BJ (cell line): Measurements from ENCODE around the gene TP53AIP1. TPM values are rescaled to one million over a fixed set of nuclear protein-coding genes. Genes with fewer than 3 reads are reported as not detected.

Source experiments
- CTCF ChIA-PET: fragments of 350-600 bp; formaldehyde crosslinking; extraction: SDS; loops from one replicate; lab custom pipeline; 2021; ENCODE audit warnings: antibody characterized with exemption, inconsistent platforms; lab: Yijun Ruan, JAX
- POLR2A ChIA-PET: fragments of 300-600 bp; sonication (Branson Sonifier 250); formaldehyde crosslinking; extraction: SDS; loops from one replicate; lab custom pipeline; 2021; ENCODE audit warnings: antibody characterized with exemption; lab: Charles Lee
- DNase-seq: peaks from one replicate; pipeline ENCODE4 v3.0.0-alpha.2; 2011; ENCODE audit warnings: low read depth
- H3K27me3 ChIP-seq: 2 replicates; pipeline ENCODE4 v1.6.0; 2011; ENCODE audit warnings: low read length; ENCODE audit not compliant: control insufficient read depth, insufficient read depth
- H3K36me3 ChIP-seq: 2 replicates; pipeline ENCODE4 v1.5.1; 2011; ENCODE audit warnings: low read length; ENCODE audit not compliant: control insufficient read depth, insufficient read depth
- H3K4me3 ChIP-seq: 2 replicates; pipeline ENCODE4 v1.5.1; 2011; ENCODE audit warnings: low read depth, mild to moderate bottlenecking, control low read depth, low read length
- CTCF ChIP-seq: IDR thresholded peaks from 2 replicates; pipeline ENCODE4 v1.5.1; 2011; ENCODE audit warnings: low read depth, mild to moderate bottlenecking, control low read depth, inconsistent platforms, low read length, moderate library complexity; ENCODE audit not compliant: insufficient read depth
- polyA plus RNA-seq: library from polyadenylated mRNA; depleted of rRNA; stranded (reverse); fragments of >200 nt; gene quantifications from 2 replicates; pipeline ENCODE4 v1.2.3, GENCODE V29; 2011

TP53AIP1 gene
- polyA plus RNA-seq, 1 experiment = not detected

- Histone ChIP-seq H3K36me3 (peaks cover 3% of the 10 kb centered on the region; the same call in 1 of the 2 replicates), H3K27me3 (no peaks in the 10 kb centered on the region), H3K4me3 (no peak overlapping the region)
- CTCF ChIA-PET = interaction anchor here (1.2 to 3.4 kb wide), 2 partner anchors 79 to 807 kb away, joined by 7 to 10 read pairs; no protein-coding TSS in a partner anchor
- no peak for DNase-seq
- no peak for TF ChIP-seq CTCF
- POLR2A ChIA-PET = no interaction called here
These were observed 21.8 kb upstream of the TP53AIP1 start for GRCh38 chr11:128964463-128964930.

GRCh38 chr11:128963744-128964325 lies 21.2 kb upstream of the TP53AIP1 start:
- TF ChIP-seq CTCF = no peak
- Histone ChIP-seq H3K4me3 (no peak overlapping the region), H3K27me3 (no peaks in the 10 kb centered on the region), H3K36me3 (no peaks in the 10 kb centered on the region)
- ChIA-PET CTCF (interaction anchor here (1.2 to 3.4 kb wide), 3 partner anchors 79 to 806 kb away, joined by 7 to 17 read pairs (median 10); no protein-coding TSS in a partner anchor), POLR2A (no interaction called here)
- DNase-seq = no peak

- DNase-seq = no peak
- Histone ChIP-seq H3K4me3 (no peak overlapping the region), H3K36me3 (no peaks in the 10 kb centered on the region), H3K27me3 (peaks cover 1% of the 10 kb centered on the region; the same call in 1 of the 2 replicates)
- ChIA-PET POLR2A (no interaction called here), CTCF (interaction anchor here (0.7 to 3.4 kb wide), 4 partner anchors 77 to 805 kb away, joined by 3 to 17 read pairs (median 6); no protein-coding TSS in a partner anchor)
- TF ChIP-seq CTCF = no peak
These were observed 20.2 kb upstream of the TP53AIP1 start for GRCh38 chr11:128962896-128963295.

- Histone ChIP-seq H3K4me3 (no peak overlapping the region), H3K27me3 (peaks cover 1% of the 10 kb centered on the region), H3K36me3 (no peaks in the 10 kb centered on the region)
- no peak for DNase-seq
- POLR2A ChIA-PET = no interaction called here
- CTCF ChIA-PET = interaction anchor here (1.0 to 2.2 kb wide), 2 partner anchors 75 to 77 kb away, joined by 3 to 17 read pairs; no protein-coding TSS in a partner anchor
- TF ChIP-seq CTCF = no peak
These were observed 19.0 kb upstream of the TP53AIP1 start for GRCh38 chr11:128961645-128962044.

GRCh38 chr11:128957202-128957482 lies 14.5 kb upstream of the TP53AIP1 start:
- TF ChIP-seq CTCF = no peak
- H3K36me3 ChIP-seq = no peaks in the 10 kb centered on the region
- ChIA-PET POLR2A (interaction anchor here (0.9 kb wide), 1 partner anchor 67 kb away, joined by 3 read pairs; no protein-coding TSS in a partner anchor), CTCF (interaction anchor here (0.8 to 10.0 kb wide), 26 partner anchors 10 to 925 kb away, joined by 3 to 253 read pairs (median 4); partner anchors contain the start of genes KCNJ1, KCNJ5 and TP53AIP1)
- no peak overlapping the region for H3K4me3 ChIP-seq
- no peak for DNase-seq
- H3K27me3 ChIP-seq = peaks cover 1% of the 10 kb centered on the region
